Measurements from ENCODE around the gene ALOX12B. TPM values are rescaled to one million over a fixed set of nuclear protein-coding genes. Genes with fewer than 3 reads are reported as not detected.

The ALOX12B gene
- total and polyA plus RNA-seq, 2 donors (not counting 1 experiment from before 2014, with no cell fraction given): 0.57 to 0.69 TPM

- peaks cover under 1% of the 10 kb centered on the region for H3K27me3 Mint-ChIP-seq
- no peaks in the 10 kb centered on the region for H3K9me3 ChIP-seq (ENCODE audit: control extremely low read depth in 1 of 3, control insufficient read depth in 2 of 3, insufficient read depth in 1 of 3, low read length in 2 of 3)
- H3K4me1 ChIP-seq (ENCODE audit: control insufficient read depth in 2 of 2, insufficient read depth in 2 of 2, low read length in 2 of 2): peaks cover 20 to 21% of the 10 kb centered on the region in 2 donors
- H3K36me3 ChIP-seq (replicated peaks in 1 of 2; ENCODE audit: control extremely low read depth in 1 of 2, control insufficient read depth in 1 of 2, extremely low read depth in 1 of 2, insufficient read depth in 2 of 2, low read length in 1 of 2): no peaks in the 10 kb centered on the region
- H3K9me3 Mint-ChIP-seq (ENCODE audit: insufficient read depth): no peaks in the 10 kb centered on the region
- DNase-seq: no peak
- TF ChIP-seq, protein P1, sequence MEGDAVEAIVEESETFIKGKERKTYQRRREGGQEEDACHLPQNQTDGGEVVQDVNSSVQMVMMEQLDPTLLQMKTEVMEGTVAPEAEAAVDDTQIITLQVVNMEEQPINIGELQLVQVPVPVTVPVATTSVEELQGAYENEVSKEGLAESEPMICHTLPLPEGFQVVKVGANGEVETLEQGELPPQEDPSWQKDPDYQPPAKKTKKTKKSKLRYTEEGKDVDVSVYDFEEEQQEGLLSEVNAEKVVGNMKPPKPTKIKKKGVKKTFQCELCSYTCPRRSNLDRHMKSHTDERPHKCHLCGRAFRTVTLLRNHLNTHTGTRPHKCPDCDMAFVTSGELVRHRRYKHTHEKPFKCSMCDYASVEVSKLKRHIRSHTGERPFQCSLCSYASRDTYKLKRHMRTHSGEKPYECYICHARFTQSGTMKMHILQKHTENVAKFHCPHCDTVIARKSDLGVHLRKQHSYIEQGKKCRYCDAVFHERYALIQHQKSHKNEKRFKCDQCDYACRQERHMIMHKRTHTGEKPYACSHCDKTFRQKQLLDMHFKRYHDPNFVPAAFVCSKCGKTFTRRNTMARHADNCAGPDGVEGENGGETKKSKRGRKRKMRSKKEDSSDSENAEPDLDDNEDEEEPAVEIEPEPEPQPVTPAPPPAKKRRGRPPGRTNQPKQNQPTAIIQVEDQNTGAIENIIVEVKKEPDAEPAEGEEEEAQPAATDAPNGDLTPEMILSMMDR (IDR thresholded peaks at IDR 0.05): no peak
- no peak for TF ChIP-seq EZH2 (IDR thresholded peaks at IDR 0.05; ENCODE audit: borderline replicate concordance, insufficient read depth, low read depth, low read length, poor library complexity, severe bottlenecking)
- no peak overlapping the region for H3K4me2 ChIP-seq (replicated peaks; ENCODE audit: low read depth, low read length, poor library complexity, severe bottlenecking)
- H4K20me1 ChIP-seq (ENCODE audit: control insufficient read depth, insufficient read depth, low read length, poor library complexity, severe bottlenecking): no peaks in the 10 kb centered on the region
- no peaks in the 10 kb centered on the region for H3K79me2 ChIP-seq (ENCODE audit: control insufficient read depth, insufficient read depth, low read length)
- POLR2A ChIA-PET: no interaction called here
- no peak overlapping the region for H3K4me3 ChIP-seq (ENCODE audit: control extremely low read depth in 1 of 5, extremely low read depth in 1 of 5, insufficient read depth in 1 of 5, low read depth in 2 of 5, low read length in 4 of 5)
- no peak overlapping the region for H3K27ac Mint-ChIP-seq
- peaks cover 25% of the 10 kb centered on the region for H3K4me1 Mint-ChIP-seq
- no peak overlapping the region for H3K9ac ChIP-seq (ENCODE audit: low read length)
- CTCF ChIA-PET: interaction anchor here (1.4 to 10.2 kb wide), 3 partner anchors 10 to 65 kb away, joined by 3 to 131 read pairs (median 6); no protein-coding TSS in a partner anchor
- no peak overlapping the region for H2AFZ ChIP-seq (ENCODE audit: insufficient read depth, low read depth, low read length, poor library complexity, severe bottlenecking)
- no peaks in the 10 kb centered on the region for H3K27me3 ChIP-seq (replicated peaks in 1 of 4; ENCODE audit: control extremely low read depth in 1 of 4, control insufficient read depth in 3 of 4, insufficient read depth in 4 of 4, low read length in 3 of 4)
- 80% methylated on average over 1 of the region's 6 CpGs for WGBS (ENCODE audit: insufficient coverage)
- H3K4me3 Mint-ChIP-seq: no peak overlapping the region
- no peak overlapping the region for H3K27ac ChIP-seq (ENCODE audit: low read length in 2 of 2)
- intact Hi-C loops (cut with micrococcal nuclease): no loop called here
- no peak for ATAC-seq (ENCODE audit: low read depth)
These were observed 35.0 kb downstream of the ALOX12B start for GRCh38 chr17:8052256-8053252.

DNA sequence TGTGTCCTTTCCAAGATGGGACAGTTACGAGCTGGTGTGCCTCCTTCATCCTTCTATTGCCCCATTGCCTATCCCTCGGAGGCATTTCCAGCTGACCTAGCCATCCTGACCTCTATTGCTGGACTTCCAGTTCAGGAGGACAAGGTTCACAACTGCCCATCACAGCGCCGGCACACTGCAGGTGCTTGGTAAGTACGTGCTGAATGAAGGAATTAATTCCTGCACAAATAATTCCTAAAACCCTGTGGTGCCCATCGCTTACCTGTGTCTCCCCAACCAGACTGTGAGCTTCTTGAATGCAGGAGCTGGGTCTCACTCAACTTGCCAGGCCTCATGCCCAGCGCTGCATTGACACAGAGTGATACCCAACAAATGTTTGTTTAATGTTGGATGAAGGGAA is 35.7 kb downstream of the ALOX12B start:
- CTCF ChIA-PET: interaction anchor here (0.7 to 1.5 kb wide), 3 partner anchors 9 to 62 kb away, joined by 3 to 6 read pairs (median 4); no protein-coding TSS in a partner anchor
- H3K36me3 ChIP-seq (replicated peaks in 1 of 2; ENCODE audit: control extremely low read depth in 1 of 2, control insufficient read depth in 1 of 2, extremely low read depth in 1 of 2, insufficient read depth in 2 of 2, low read length in 1 of 2): no peaks in the 10 kb centered on the region
- no peak overlapping the region for H3K27ac ChIP-seq (ENCODE audit: low read length in 2 of 2)
- WGBS (ENCODE audit: insufficient coverage): 97% methylated on average over 7 of the region's 7 CpGs
- H3K4me2 ChIP-seq (replicated peaks; ENCODE audit: low read depth, low read length, poor library complexity, severe bottlenecking): no peak overlapping the region
- no peak overlapping the region for H3K4me3 Mint-ChIP-seq
- H3K9me3 ChIP-seq (ENCODE audit: control extremely low read depth in 1 of 3, control insufficient read depth in 2 of 3, insufficient read depth in 1 of 3, low read length in 2 of 3): no peaks in the 10 kb centered on the region
- no peak overlapping the region for H2AFZ ChIP-seq (ENCODE audit: insufficient read depth, low read depth, low read length, poor library complexity, severe bottlenecking)
- intact Hi-C loops (cut with micrococcal nuclease): no loop called here
- DNase-seq (no peak), ATAC-seq (ENCODE audit: low read depth) (no peak)
- H3K9me3 Mint-ChIP-seq (ENCODE audit: insufficient read depth): no peaks in the 10 kb centered on the region
- H3K79me2 ChIP-seq (ENCODE audit: control insufficient read depth, insufficient read depth, low read length): no peaks in the 10 kb centered on the region
- H3K4me3 ChIP-seq (ENCODE audit: control extremely low read depth in 1 of 5, extremely low read depth in 1 of 5, insufficient read depth in 1 of 5, low read depth in 2 of 5, low read length in 4 of 5): no peak overlapping the region
- peaks cover 17% of the 10 kb centered on the region for H3K4me1 Mint-ChIP-seq
- H3K4me1 ChIP-seq (ENCODE audit: control insufficient read depth in 2 of 2, insufficient read depth in 2 of 2, low read length in 2 of 2): peaks cover 13 to 14% of the 10 kb centered on the region in 2 donors
- peaks cover 2% of the 10 kb centered on the region for H3K27me3 Mint-ChIP-seq
- POLR2A ChIA-PET: no interaction called here
- H3K27ac Mint-ChIP-seq: no peak overlapping the region
- H3K9ac ChIP-seq (ENCODE audit: low read length): no peak overlapping the region
- H3K27me3 ChIP-seq (replicated peaks in 1 of 4; ENCODE audit: control extremely low read depth in 1 of 4, control insufficient read depth in 3 of 4, insufficient read depth in 4 of 4, low read length in 3 of 4): no peaks in the 10 kb centered on the region
- no peaks in the 10 kb centered on the region for H4K20me1 ChIP-seq (ENCODE audit: control insufficient read depth, insufficient read depth, low read length, poor library complexity, severe bottlenecking)
- TF ChIP-seq, protein P1 (IDR thresholded peaks at IDR 0.05): no peak
- TF ChIP-seq EZH2 (IDR thresholded peaks at IDR 0.05; ENCODE audit: borderline replicate concordance, insufficient read depth, low read depth, low read length, poor library complexity, severe bottlenecking): no peak

Data from B cell (primary cell).